OCI-LY1 (cell line): ENCODE results near the gene ALDOB.

Experiments used
- H2AFZ ChIP-seq: fragments of 200-600 bp; sonication (generic), shearing (Covaris generic); 2 replicates; pipeline ENCODE4 v1.6.0; 2014; ENCODE audit warnings: antibody characterized with exemption, mild to moderate bottlenecking, low read length
- H3F3A ChIP-seq: fragments of 200-600 bp; sonication (generic), shearing (Covaris generic); 2 replicates; pipeline ENCODE4 v1.6.0; 2014; ENCODE audit warnings: mild to moderate bottlenecking, antibody characterized with exemption, low read length, moderate library complexity; ENCODE audit not compliant: insufficient read depth
- H3K27ac ChIP-seq: fragments of 200-600 bp; sonication (generic); 2 replicates; pipeline ENCODE4 v1.5.1; 2014; ENCODE audit warnings: low read length, mixed run types, mild to moderate bottlenecking, low read depth; ENCODE audit not compliant: poor library complexity, severe bottlenecking
- H3K27me3 ChIP-seq: fragments of 200-600 bp; sonication (generic); 2 replicates; pipeline ENCODE4 v1.6.0; 2014; ENCODE audit warnings: antibody characterized with exemption, mild to moderate bottlenecking, low read length, moderate library complexity; ENCODE audit not compliant: insufficient read depth
- H3K36me3 ChIP-seq: fragments of 200-600 bp; sonication (generic); 2 replicates; pipeline ENCODE4 v1.6.1; 2014; ENCODE audit warnings: mild to moderate bottlenecking, antibody characterized with exemption, low read length, moderate library complexity, mixed read lengths; ENCODE audit not compliant: insufficient read depth
- H3K4me1 ChIP-seq: fragments of 200-600 bp; sonication (generic); 2 replicates; pipeline ENCODE4 v1.5.1; 2014; ENCODE audit warnings: mild to moderate bottlenecking, low read length, moderate library complexity; ENCODE audit not compliant: insufficient read depth, severe bottlenecking
- H3K4me2 ChIP-seq: fragments of 200-600 bp; sonication (generic), shearing (Covaris generic); 2 replicates; pipeline ENCODE4 v1.6.1; 2014; ENCODE audit warnings: low read length
- H3K4me3 ChIP-seq: fragments of 200-600 bp; sonication (generic); 2 replicates; pipeline ENCODE4 v1.5.1; 2014; ENCODE audit warnings: low read length, low read depth, mild to moderate bottlenecking, mixed read lengths; ENCODE audit not compliant: poor library complexity, severe bottlenecking
- H3K79me2 ChIP-seq: fragments of 200-600 bp; shearing (Covaris generic); 2 replicates; pipeline ENCODE4 v1.6.1; 2016; ENCODE audit warnings: mixed run types, low read length, mixed read lengths; ENCODE audit not compliant: insufficient read depth
- H3K9ac ChIP-seq: fragments of 200-600 bp; sonication (generic), shearing (Covaris generic); 2 replicates; pipeline ENCODE4 v1.6.1; 2014; ENCODE audit warnings: mild to moderate bottlenecking, low read length, mixed read lengths
- H3K9me2 ChIP-seq: fragments of 200-600 bp; sonication (generic), shearing (Covaris generic); 2 replicates; pipeline ENCODE4 v1.6.1; 2014; ENCODE audit warnings: low read depth, mild to moderate bottlenecking, low read length, mixed read lengths
- H3K9me3 ChIP-seq: fragments of 200-600 bp; shearing (Covaris generic); 2 replicates; pipeline ENCODE4 v1.6.1; 2014; ENCODE audit warnings: low read length, mixed read lengths
- H4K20me1 ChIP-seq: fragments of 200-600 bp; sonication (generic), shearing (Covaris generic); 2 replicates; pipeline ENCODE4 v1.6.0; 2016; ENCODE audit warnings: mild to moderate bottlenecking, low read length; ENCODE audit not compliant: insufficient read depth
- EZH2 ChIP-seq: fragments of 200-600 bp; sonication (generic), shearing (Covaris generic); IDR thresholded peaks from 2 replicates; pipeline ENCODE4 v1.8.0; 2017; ENCODE audit warnings: borderline replicate concordance, mixed run types, mild to moderate bottlenecking, antibody characterized with exemption, low read length, moderate library complexity, mixed read lengths
- TF ChIP-seq, protein P1 (sequence below): fragments of 200-600 bp; sonication (generic), shearing (Covaris generic); IDR thresholded peaks from 2 replicates; pipeline ENCODE4 v1.5.1; 2017; ENCODE audit warnings: mild to moderate bottlenecking, antibody characterized with exemption, low read length, moderate library complexity, mixed read lengths

The ALDOB gene

DNA sequence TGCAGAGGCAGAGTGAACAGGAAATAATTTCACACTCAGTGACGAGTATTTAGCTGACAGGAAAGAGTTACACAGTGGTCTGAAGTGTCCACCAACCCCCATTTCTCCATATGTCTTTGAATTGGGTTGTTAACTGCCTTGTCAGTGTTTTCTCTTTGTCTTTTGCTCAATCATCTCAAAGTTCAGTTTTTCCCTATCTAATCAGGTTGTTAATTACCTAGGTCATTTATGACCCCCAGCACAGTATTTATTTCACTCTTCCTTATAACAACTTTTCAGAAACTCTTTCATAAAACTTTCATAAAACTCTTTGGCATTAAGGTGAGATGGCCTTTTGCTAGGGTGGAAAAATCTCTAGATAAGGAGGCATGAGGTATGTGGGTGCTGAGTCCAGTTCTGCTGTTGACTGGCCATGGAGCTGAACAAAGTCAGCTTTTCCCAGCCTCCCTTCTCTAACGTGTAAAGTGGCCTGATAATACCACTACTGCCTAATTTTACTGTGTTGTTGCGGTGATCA, 5.2 kb upstream of the ALDOB start:
- H3K27me3 ChIP-seq = no peaks in the 10 kb centered on the region
- no peaks in the 10 kb centered on the region for H3F3A ChIP-seq
- H3K79me2 ChIP-seq = no peaks in the 10 kb centered on the region
- no peaks in the 10 kb centered on the region for H3K36me3 ChIP-seq
- H3K4me2 ChIP-seq = no peak overlapping the region
- H3K27ac ChIP-seq = no peak overlapping the region
- H2AFZ ChIP-seq = no peak overlapping the region
- no peaks in the 10 kb centered on the region for H4K20me1 ChIP-seq
- H3K9me2 ChIP-seq = no peaks in the 10 kb centered on the region
- H3K4me3 ChIP-seq = no peak overlapping the region
- TF ChIP-seq, protein P1, sequence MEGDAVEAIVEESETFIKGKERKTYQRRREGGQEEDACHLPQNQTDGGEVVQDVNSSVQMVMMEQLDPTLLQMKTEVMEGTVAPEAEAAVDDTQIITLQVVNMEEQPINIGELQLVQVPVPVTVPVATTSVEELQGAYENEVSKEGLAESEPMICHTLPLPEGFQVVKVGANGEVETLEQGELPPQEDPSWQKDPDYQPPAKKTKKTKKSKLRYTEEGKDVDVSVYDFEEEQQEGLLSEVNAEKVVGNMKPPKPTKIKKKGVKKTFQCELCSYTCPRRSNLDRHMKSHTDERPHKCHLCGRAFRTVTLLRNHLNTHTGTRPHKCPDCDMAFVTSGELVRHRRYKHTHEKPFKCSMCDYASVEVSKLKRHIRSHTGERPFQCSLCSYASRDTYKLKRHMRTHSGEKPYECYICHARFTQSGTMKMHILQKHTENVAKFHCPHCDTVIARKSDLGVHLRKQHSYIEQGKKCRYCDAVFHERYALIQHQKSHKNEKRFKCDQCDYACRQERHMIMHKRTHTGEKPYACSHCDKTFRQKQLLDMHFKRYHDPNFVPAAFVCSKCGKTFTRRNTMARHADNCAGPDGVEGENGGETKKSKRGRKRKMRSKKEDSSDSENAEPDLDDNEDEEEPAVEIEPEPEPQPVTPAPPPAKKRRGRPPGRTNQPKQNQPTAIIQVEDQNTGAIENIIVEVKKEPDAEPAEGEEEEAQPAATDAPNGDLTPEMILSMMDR = no peak
- TF ChIP-seq EZH2 = no peak
- no peak overlapping the region for H3K9ac ChIP-seq
- H3K4me1 ChIP-seq = no peaks in the 10 kb centered on the region
- H3K9me3 ChIP-seq = no peaks in the 10 kb centered on the region; the same call in 1 of the 2 replicates

DNA sequence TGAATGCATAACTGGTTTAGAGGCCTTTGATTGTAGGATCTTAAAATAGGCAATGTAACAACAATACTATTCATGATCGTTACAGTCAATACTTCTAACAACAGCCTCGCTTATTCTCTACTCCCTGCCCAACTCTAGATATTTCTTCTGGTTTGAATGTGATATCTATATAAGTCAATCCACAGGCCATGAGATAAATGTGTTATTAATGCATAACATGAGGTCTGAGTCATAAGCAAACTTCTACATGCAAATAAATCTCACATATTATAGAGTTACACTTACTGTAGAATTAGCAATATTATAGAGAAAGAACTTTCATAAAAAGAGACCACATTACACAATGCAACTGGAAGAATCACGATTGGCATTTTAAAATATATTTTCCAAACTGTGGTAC, 2.9 kb upstream of the ALDOB start:
- TF ChIP-seq, protein P1 = no peak
- TF ChIP-seq EZH2 = no peak
- Histone ChIP-seq H3K4me1 (no peaks in the 10 kb centered on the region), H3K27ac (no peak overlapping the region), H3K9ac (no peak overlapping the region), H3K9me3 (no peaks in the 10 kb centered on the region; the same call in 1 of the 2 replicates), H3K4me3 (no peak overlapping the region), H3K27me3 (no peaks in the 10 kb centered on the region), H3K9me2 (no peaks in the 10 kb centered on the region), H4K20me1 (no peaks in the 10 kb centered on the region), H3K79me2 (no peaks in the 10 kb centered on the region), H3K36me3 (no peaks in the 10 kb centered on the region), H2AFZ (no peak overlapping the region), H3F3A (no peaks in the 10 kb centered on the region), H3K4me2 (no peak overlapping the region)

DNA sequence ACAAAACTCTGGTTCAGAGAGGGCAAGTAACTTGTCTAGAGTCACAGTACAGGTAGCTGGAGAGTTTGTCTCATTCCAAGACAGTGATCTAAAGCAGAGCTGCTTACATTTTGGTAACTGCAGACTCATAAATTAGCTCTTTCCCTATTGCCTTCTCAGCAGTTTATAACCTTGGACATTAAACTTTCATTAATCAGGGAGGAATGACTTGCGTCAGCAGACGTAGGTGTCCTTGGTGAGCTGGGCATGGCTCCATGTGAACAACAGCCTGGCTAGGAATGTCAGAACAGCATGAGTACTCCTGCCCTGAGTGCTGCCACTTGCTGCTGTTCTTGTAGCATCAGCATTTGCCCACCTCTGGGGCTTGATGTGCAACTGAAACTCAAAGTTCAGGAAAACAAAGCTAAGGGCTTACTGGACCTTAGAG, 2.2 kb upstream of the ALDOB start:
- no peak for TF ChIP-seq EZH2
- H3F3A ChIP-seq = no peaks in the 10 kb centered on the region
- H3K4me1 ChIP-seq = no peaks in the 10 kb centered on the region
- no peaks in the 10 kb centered on the region for H4K20me1 ChIP-seq
- H3K4me3 ChIP-seq = no peak overlapping the region
- no peaks in the 10 kb centered on the region for H3K9me2 ChIP-seq
- no peak overlapping the region for H2AFZ ChIP-seq
- no peak overlapping the region for H3K27ac ChIP-seq
- no peaks in the 10 kb centered on the region for H3K27me3 ChIP-seq
- H3K36me3 ChIP-seq = no peaks in the 10 kb centered on the region
- H3K4me2 ChIP-seq = no peak overlapping the region
- no peaks in the 10 kb centered on the region for H3K79me2 ChIP-seq
- H3K9me3 ChIP-seq = no peaks in the 10 kb centered on the region; the same call in 1 of the 2 replicates
- no peak overlapping the region for H3K9ac ChIP-seq

DNA sequence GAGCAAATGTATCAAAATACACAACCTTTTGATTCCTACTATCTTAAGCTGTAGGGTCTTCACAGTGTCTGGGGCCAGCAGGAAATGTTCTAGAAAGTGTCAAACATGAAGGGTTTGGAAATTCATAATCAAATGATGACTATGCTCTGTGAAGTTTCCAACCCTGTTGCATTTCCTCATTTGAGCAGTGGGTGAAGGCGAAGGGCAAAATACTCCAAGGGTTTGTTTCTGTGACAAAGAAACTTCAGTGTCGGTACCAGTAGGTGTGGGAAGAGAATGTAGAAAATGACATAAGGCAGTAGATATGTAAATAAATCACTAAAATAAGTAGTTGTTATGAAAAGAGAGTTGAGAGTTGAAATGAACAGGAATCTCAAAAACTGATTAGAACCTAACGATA, 576 bp downstream of the ALDOB start:
- no peak overlapping the region for H3K4me2 ChIP-seq
- no peaks in the 10 kb centered on the region for H3K36me3 ChIP-seq
- no peaks in the 10 kb centered on the region for H3K9me3 ChIP-seq
- no peak overlapping the region for H3K4me3 ChIP-seq
- H3K27me3 ChIP-seq = no peaks in the 10 kb centered on the region
- H2AFZ ChIP-seq = no peak overlapping the region
- H3F3A ChIP-seq = no peaks in the 10 kb centered on the region
- no peaks in the 10 kb centered on the region for H4K20me1 ChIP-seq
- TF ChIP-seq EZH2 = no peak
- TF ChIP-seq, protein P1 = no peak
- no peak overlapping the region for H3K27ac ChIP-seq
- no peaks in the 10 kb centered on the region for H3K79me2 ChIP-seq
- H3K9ac ChIP-seq = no peak overlapping the region
- H3K9me2 ChIP-seq = no peaks in the 10 kb centered on the region
- H3K4me1 ChIP-seq = no peaks in the 10 kb centered on the region
